ENCODE results near the gene SPINK8.

The SPINK8 gene

DNA sequence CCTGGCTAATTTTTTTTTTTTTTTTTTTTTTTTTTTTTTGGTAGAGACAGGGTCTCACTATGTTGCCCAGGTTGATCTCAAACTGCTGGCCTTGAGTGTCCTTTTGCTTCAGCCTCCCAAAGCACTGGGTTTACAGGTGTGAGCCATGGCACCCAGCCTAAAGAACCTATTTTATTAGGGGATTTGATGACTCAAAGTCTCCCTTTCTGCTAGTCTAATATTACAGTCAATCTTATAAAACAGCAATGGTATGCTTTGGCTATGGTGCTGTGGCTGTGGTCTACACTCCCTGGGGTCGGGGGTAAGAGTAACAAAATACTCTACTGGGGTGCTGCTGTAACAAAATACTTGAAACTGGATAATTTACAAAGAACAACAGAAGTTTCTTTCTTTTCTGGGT, 47.8 kb downstream of the SPINK8 start:
- TF ChIP-seq SIN3A (IDR thresholded peaks at IDR 0.05; ENCODE audit: borderline replicate concordance, insufficient read depth, low read length) (no peak), FOXP2 (optimal IDR thresholded peaks at IDR 0.05; ENCODE audit: borderline replicate concordance, extremely low read depth, extremely low read length, insufficient read depth) (no peak), POLR2AphosphoS5 (IDR thresholded peaks at IDR 0.05; ENCODE audit: low read depth, low read length) (no peak), TAF1 (IDR thresholded peaks at IDR 0.05; ENCODE audit: borderline replicate concordance, insufficient read depth, low read length) (no peak)
- TF ChIP-seq, protein P1, sequence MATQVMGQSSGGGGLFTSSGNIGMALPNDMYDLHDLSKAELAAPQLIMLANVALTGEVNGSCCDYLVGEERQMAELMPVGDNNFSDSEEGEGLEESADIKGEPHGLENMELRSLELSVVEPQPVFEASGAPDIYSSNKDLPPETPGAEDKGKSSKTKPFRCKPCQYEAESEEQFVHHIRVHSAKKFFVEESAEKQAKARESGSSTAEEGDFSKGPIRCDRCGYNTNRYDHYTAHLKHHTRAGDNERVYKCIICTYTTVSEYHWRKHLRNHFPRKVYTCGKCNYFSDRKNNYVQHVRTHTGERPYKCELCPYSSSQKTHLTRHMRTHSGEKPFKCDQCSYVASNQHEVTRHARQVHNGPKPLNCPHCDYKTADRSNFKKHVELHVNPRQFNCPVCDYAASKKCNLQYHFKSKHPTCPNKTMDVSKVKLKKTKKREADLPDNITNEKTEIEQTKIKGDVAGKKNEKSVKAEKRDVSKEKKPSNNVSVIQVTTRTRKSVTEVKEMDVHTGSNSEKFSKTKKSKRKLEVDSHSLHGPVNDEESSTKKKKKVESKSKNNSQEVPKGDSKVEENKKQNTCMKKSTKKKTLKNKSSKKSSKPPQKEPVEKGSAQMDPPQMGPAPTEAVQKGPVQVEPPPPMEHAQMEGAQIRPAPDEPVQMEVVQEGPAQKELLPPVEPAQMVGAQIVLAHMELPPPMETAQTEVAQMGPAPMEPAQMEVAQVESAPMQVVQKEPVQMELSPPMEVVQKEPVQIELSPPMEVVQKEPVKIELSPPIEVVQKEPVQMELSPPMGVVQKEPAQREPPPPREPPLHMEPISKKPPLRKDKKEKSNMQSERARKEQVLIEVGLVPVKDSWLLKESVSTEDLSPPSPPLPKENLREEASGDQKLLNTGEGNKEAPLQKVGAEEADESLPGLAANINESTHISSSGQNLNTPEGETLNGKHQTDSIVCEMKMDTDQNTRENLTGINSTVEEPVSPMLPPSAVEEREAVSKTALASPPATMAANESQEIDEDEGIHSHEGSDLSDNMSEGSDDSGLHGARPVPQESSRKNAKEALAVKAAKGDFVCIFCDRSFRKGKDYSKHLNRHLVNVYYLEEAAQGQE (IDR thresholded peaks at IDR 0.05; ENCODE audit: insufficient read depth in 1 of 2, low read depth in 2 of 2, low read length in 2 of 2), result no peak

GRCh38 chr3:48285132-48285531, 48.3 kb downstream of the SPINK8 start:
- TF ChIP-seq POLR2AphosphoS5 (IDR thresholded peaks at IDR 0.05; ENCODE audit: low read depth, low read length), result no peak
- TF ChIP-seq FOXP2 (optimal IDR thresholded peaks at IDR 0.05; ENCODE audit: borderline replicate concordance, extremely low read depth, extremely low read length, insufficient read depth), result no peak
- TF ChIP-seq, protein P1 (IDR thresholded peaks at IDR 0.05; ENCODE audit: insufficient read depth in 1 of 2, low read depth in 2 of 2, low read length in 2 of 2), result no peak
- no peak for TF ChIP-seq SIN3A (IDR thresholded peaks at IDR 0.05; ENCODE audit: borderline replicate concordance, insufficient read depth, low read length)
- TF ChIP-seq TAF1 (IDR thresholded peaks at IDR 0.05; ENCODE audit: borderline replicate concordance, insufficient read depth, low read length), result no peak

GRCh38 chr3:48280881-48281280, 52.6 kb downstream of the SPINK8 start:
- TF ChIP-seq, protein P1 (IDR thresholded peaks at IDR 0.05; ENCODE audit: insufficient read depth in 1 of 2, low read depth in 2 of 2, low read length in 2 of 2), result no peak
- no peak for TF ChIP-seq SIN3A (IDR thresholded peaks at IDR 0.05; ENCODE audit: borderline replicate concordance, insufficient read depth, low read length)
- TF ChIP-seq POLR2AphosphoS5 (IDR thresholded peaks at IDR 0.05; ENCODE audit: low read depth, low read length), result no peak
- no peak for TF ChIP-seq TAF1 (IDR thresholded peaks at IDR 0.05; ENCODE audit: borderline replicate concordance, insufficient read depth, low read length)
- TF ChIP-seq FOXP2 (optimal IDR thresholded peaks at IDR 0.05; ENCODE audit: borderline replicate concordance, extremely low read depth, extremely low read length, insufficient read depth), result no peak

DNA sequence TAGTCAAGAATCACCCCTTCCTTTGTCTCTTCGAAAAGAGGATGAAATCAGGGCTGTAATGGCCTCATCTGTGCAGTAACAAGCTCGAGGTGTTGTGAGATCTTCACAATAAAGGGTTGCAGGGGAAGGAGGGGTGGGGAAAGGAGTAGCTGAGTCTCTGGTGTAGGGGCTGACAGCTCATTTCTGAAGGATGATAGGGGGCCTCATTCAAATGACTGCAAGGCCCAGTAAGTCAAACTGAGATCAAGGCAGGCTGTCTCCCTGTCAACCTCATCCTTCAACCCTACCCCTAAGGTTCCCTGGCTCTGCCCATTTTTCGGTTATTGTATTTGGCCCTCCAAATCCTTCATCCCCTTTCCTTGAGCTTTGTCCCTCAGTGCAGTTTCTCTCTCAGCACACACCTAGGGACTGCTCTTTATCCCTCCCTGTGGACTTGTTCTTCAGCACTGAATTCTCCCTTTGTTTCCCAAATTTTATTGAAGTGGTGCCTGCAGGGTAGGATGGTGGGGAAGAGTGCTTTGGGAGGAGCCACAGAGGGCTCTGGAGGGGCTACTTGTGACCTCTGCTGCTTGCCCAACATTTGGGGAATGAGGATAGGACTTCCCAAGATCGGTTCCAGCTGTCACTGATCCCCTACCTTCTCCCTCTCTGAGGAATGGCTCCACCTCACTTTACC, 54.4 kb downstream of the SPINK8 start:
- TF ChIP-seq TAF1 (IDR thresholded peaks at IDR 0.05; ENCODE audit: borderline replicate concordance, insufficient read depth, low read length), result no peak
- TF ChIP-seq, protein P1 (IDR thresholded peaks at IDR 0.05; ENCODE audit: insufficient read depth in 1 of 2, low read depth in 2 of 2, low read length in 2 of 2), result no peak
- TF ChIP-seq SIN3A (IDR thresholded peaks at IDR 0.05; ENCODE audit: borderline replicate concordance, insufficient read depth, low read length), result no peak
- TF ChIP-seq POLR2AphosphoS5 (IDR thresholded peaks at IDR 0.05; ENCODE audit: low read depth, low read length), result no peak
- TF ChIP-seq FOXP2 (optimal IDR thresholded peaks at IDR 0.05; ENCODE audit: borderline replicate concordance, extremely low read depth, extremely low read length, insufficient read depth), result no peak

Measured in PFSK-1 (cell line).